ENCODE measurements around the gene BDKRB2.

BDKRB2 gene

GRCh38 chr14:96274543-96274942 is 69.9 kb downstream of the BDKRB2 start:
- no peak for DNase-seq

DNA sequence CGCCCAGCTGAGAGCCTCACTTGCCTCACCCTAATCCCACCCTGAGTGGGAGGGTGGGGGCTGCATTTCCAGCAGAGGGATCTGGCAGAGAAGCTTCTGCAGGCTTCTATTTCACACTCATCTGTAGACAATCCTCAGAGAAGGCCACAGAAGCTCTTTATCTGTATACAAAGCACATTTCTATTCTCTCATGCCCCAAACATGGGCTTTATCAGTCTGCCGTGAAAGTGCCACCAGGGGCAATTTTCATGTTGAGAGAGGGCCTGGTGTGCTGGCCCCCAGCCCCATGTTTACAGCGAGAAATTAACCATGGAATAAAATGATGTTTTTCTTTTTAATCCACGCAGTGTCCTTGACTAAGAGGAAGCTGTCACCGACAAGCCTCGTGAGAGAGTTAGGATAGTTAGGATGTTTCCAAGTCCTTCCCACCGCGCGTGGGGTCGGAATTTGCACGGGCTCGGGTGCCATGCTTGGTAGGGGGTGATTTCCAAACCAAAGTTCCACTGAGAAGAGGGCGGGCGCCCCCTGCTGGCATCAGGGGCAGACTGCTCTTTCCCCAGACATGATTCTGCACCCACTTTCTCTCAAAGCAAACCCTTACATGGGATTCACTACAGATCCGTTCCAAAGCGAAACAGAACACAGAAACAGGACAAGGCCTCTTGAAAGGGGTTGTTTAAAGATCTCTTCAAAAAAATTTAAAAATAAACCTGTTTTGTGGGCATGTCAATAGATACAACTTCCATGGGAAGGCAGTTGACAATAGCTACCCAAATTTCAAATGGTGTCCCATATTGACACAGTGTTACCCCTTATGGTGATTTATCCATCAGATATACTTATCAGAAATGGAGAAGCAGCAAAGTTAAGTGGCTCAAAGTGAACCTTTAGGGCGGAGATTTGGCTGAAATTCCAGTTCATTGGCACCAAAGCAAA is 70.8 kb downstream of the BDKRB2 start:
- peak; percentile 48 for DNase-seq

DNA sequence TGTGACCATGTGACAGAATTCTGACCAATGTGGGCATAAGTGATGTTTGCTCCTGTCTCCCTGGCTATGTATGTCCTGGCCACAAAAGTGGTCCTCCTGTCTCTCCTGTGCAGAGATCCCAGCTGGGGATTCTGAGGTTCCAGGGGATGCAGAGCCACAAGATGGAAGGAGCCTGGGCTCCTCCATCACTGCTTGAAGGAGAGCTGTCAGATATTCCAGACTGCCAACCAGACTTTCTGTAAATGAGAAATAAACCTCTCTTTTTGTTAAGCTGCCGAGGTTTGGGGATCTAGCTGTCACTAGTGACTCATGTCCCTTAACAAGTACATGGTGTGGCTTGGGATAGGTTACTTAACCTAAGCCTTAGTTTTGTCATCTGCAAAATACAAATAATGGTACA is 73.3 kb downstream of the BDKRB2 start:
- no peak for DNase-seq

- DNase-seq = no peak
Measured at GRCh38 chr14:96279564-96279963, 74.9 kb downstream of the BDKRB2 start.

DNA sequence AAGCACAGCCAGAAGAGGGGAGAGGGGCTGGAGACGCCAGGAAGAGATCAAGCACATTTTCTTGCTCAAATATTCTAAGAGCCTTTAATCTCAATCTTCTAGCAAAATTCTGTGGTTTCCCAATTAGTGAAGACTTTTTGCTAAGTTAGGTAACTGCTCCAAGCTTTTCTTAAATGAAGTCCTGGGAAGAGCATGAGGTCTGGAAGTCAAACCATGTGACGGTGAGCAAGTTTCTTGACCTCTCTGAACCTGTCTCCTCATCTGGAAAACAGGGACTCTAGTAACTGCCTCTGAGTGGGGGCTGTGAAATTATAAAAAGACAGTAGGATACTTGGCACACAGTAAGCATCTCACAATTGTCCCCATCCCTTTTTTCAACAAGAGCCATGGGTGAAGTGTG is 75.5 kb downstream of the BDKRB2 start:
- no peak for DNase-seq

- DNase-seq = no peak
Measured at GRCh38 chr14:96281486-96281885, 76.8 kb downstream of the BDKRB2 start.

GRCh38 chr14:96284008-96284407 is 79.4 kb downstream of the BDKRB2 start:
- no peak for DNase-seq

- no peak for DNase-seq
Measured at GRCh38 chr14:96284430-96284829, 79.8 kb downstream of the BDKRB2 start.

DNA sequence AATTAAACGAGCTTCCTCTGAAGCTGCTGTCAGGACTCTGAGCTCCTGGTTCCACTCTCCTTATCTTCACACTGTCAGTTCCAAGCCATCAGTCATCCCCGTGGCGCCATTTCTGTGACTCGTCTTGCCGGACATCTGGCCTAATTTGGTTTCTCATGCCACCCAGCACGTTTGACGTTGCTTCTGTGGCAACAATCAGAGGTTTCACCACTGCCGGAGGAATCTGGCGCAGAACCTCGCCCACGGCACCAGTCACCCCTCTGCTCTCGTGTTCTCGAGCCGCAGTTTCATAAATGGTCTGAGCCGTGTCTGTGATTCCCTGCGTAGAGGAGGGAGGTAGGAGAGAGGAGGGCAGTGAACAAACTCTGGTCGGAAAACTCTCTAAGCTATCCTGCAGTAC is 81.0 kb downstream of the BDKRB2 start:
- no peak for DNase-seq

DNA sequence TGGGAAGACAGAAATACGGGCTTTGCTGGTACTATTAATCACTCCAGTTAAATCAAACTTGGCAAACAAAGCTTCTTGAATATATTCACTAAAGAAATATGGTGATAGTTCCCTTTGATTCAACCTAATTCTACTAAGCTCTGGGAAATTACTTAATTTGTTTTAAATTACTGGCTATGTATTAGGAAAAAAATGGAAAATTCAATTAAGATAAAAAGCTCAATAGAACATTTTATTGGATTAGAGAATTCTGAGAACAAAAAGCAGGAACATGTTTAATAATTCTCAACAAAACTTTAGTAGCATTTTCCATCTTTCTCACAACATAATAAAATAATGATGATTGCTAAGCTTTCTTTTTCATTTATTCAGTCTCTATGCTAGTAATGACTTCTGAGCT is 81.6 kb downstream of the BDKRB2 start:
- no peak for DNase-seq

DNA sequence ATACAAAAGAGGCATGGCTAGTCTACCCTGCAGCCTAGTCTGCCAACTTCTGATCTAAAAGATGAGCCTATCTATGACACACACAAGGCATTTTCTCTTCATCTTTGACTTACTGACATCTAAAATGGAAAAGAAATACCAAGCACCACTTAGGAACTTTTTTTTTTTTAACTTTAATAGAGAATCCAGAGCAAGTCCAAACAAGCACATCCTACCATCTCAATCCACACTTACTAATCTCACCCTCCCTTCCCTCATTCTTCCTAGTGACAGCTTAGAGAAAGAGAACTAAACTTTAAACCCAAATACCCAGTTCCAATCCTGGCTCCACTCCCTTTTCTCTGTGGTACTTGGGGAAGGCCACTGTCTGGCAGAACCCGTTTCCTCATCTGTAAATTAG is 83.2 kb downstream of the BDKRB2 start:
- no peak for DNase-seq

All from CD4-positive, alpha-beta T cell treated with Interleukin-21 for 1 hour (primary cell).